ENCODE measurements around the gene ADCYAP1R1.

The ADCYAP1R1 gene

GRCh38 chr7:31068006-31068675, 16.0 kb downstream of the ADCYAP1R1 start:
- DNase-seq (ENCODE audit: low read depth): no peak

- no peak for DNase-seq (ENCODE audit: low read depth)
Observed at GRCh38 chr7:31069860-31070555, 17.9 kb downstream of the ADCYAP1R1 start.

GRCh38 chr7:31070991-31071644, 19.0 kb downstream of the ADCYAP1R1 start:
- DNase-seq (ENCODE audit: low read depth): no peak

GRCh38 chr7:31071645-31072029, 19.5 kb downstream of the ADCYAP1R1 start:
- no peak for DNase-seq (ENCODE audit: low read depth)

GRCh38 chr7:31073326-31074119, 21.4 kb downstream of the ADCYAP1R1 start:
- DNase-seq (ENCODE audit: low read depth): no peak

- peak; percentile 46 for DNase-seq (ENCODE audit: low read depth)
Observed at GRCh38 chr7:31074120-31074383, 21.9 kb downstream of the ADCYAP1R1 start.

GRCh38 chr7:31074403-31075085, 22.4 kb downstream of the ADCYAP1R1 start:
- no peak for DNase-seq (ENCODE audit: low read depth)

GRCh38 chr7:31075086-31075405, 22.9 kb downstream of the ADCYAP1R1 start:
- no peak for DNase-seq (ENCODE audit: low read depth)

GRCh38 chr7:31076051-31076450, 23.9 kb downstream of the ADCYAP1R1 start:
- no peak for DNase-seq (ENCODE audit: low read depth)

GRCh38 chr7:31076641-31077310, 24.7 kb downstream of the ADCYAP1R1 start:
- DNase-seq (ENCODE audit: low read depth): no peak

- DNase-seq (ENCODE audit: low read depth): no peak
Observed at GRCh38 chr7:31077484-31078362, 25.6 kb downstream of the ADCYAP1R1 start.

GRCh38 chr7:31078363-31078990, 26.4 kb downstream of the ADCYAP1R1 start:
- no peak for DNase-seq (ENCODE audit: low read depth)

GRCh38 chr7:31079126-31079823, 27.2 kb downstream of the ADCYAP1R1 start:
- DNase-seq (ENCODE audit: low read depth): no peak

GRCh38 chr7:31079824-31080511, 27.9 kb downstream of the ADCYAP1R1 start:
- DNase-seq (ENCODE audit: low read depth): no peak

- DNase-seq (ENCODE audit: low read depth): no peak
Observed at GRCh38 chr7:31080763-31081162, 28.7 kb downstream of the ADCYAP1R1 start.

- no peak for DNase-seq (ENCODE audit: low read depth)
Observed at GRCh38 chr7:31082017-31082416, 29.9 kb downstream of the ADCYAP1R1 start.

- no peak for DNase-seq (ENCODE audit: low read depth)
Observed at GRCh38 chr7:31082447-31082846, 30.3 kb downstream of the ADCYAP1R1 start.

GRCh38 chr7:31083210-31083786, 31.2 kb downstream of the ADCYAP1R1 start:
- no peak for DNase-seq (ENCODE audit: low read depth)

GRCh38 chr7:31084226-31084625, 32.1 kb downstream of the ADCYAP1R1 start:
- no peak for DNase-seq (ENCODE audit: low read depth)
